GM19238 (cell line): Measurements from ENCODE around the gene ZNF653.

Source experiments
- DNase-seq: peaks from one replicate; pipeline ENCODE4 v3.0.0; 2011; ENCODE audit warnings: low spot score; ENCODE audit not compliant: insufficient read length

ZNF653 gene

GRCh38 chr19:11519138-11519537 lies 13.5 kb upstream of the ZNF653 start:
- no peak for DNase-seq

GRCh38 chr19:11513946-11514345 lies 8.3 kb upstream of the ZNF653 start:
- no peak for DNase-seq

GRCh38 chr19:11510444-11510843 lies 4.8 kb upstream of the ZNF653 start:
- DNase-seq, result no peak

GRCh38 chr19:11507370-11508078 lies 1.9 kb upstream of the ZNF653 start:
- no peak for DNase-seq

- no peak for DNase-seq
Measured at GRCh38 chr19:11506967-11507366, 1.3 kb upstream of the ZNF653 start.

GRCh38 chr19:11506101-11506555 lies 489 bp upstream of the ZNF653 start:
- DNase-seq, result no peak

GRCh38 chr19:11505032-11505503 lies 571 bp downstream of the ZNF653 start:
- DNase-seq, result peak; percentile 98

- DNase-seq, result no peak
Measured at GRCh38 chr19:11504502-11505031, 1.1 kb downstream of the ZNF653 start.

- DNase-seq, result no peak
Measured at GRCh38 chr19:11499890-11500420, 5.7 kb downstream of the ZNF653 start.

- no peak for DNase-seq
Measured at GRCh38 chr19:11499220-11499726, 6.4 kb downstream of the ZNF653 start.

- DNase-seq, result no peak
Measured at GRCh38 chr19:11496391-11497163, 9.1 kb downstream of the ZNF653 start.

GRCh38 chr19:11495885-11496284 lies 9.8 kb downstream of the ZNF653 start:
- no peak for DNase-seq

GRCh38 chr19:11495481-11495880 lies 10.2 kb downstream of the ZNF653 start:
- no peak for DNase-seq

- no peak for DNase-seq
Measured at GRCh38 chr19:11494634-11495285, 10.9 kb downstream of the ZNF653 start.

- no peak for DNase-seq
Measured at GRCh38 chr19:11489378-11489777, 16.3 kb downstream of the ZNF653 start.

GRCh38 chr19:11486661-11487503 lies 18.8 kb downstream of the ZNF653 start:
- no peak for DNase-seq

GRCh38 chr19:11485245-11485837 lies 20.3 kb downstream of the ZNF653 start:
- DNase-seq, result no peak

- no peak for DNase-seq
Measured at GRCh38 chr19:11483366-11484111, 22.1 kb downstream of the ZNF653 start.

- DNase-seq, result peak; percentile 97
Measured at GRCh38 chr19:11482384-11483050, 23.1 kb downstream of the ZNF653 start.
